H1 (cell line): ENCODE measurements around the gene SLC39A11. TPM values are rescaled to one million over a fixed set of nuclear protein-coding genes. Genes with fewer than 3 reads are reported as not detected.
"Not testable (repeated sequence)": the region's sequence is repeated elsewhere in the genome, so short reads cannot be mapped to it uniquely, and the experiment has no call there.

Experiments
- CTCF ChIA-PET: fragments of 300-600 bp; sonication (Branson Sonifier 250); formaldehyde crosslinking; loops from one replicate; lab custom pipeline; 2021; ENCODE audit not compliant: partially characterized antibody; lab: Charles Lee
- POLR2A ChIA-PET: fragments of 300-600 bp; sonication (Branson Sonifier 250); formaldehyde crosslinking; loops from one replicate; lab custom pipeline; 2021; ENCODE audit warnings: inconsistent platforms; ENCODE audit not compliant: partially characterized antibody; lab: Charles Lee
- DNase-seq, 2 experiments: peaks; one replicate each; pipeline versions ENCODE4 v3.0.0 to v3.0.0-alpha.2; 2010 to 2022; ENCODE audit warnings: low spot score in 2 of 2, low read depth in 1 of 2, mixed read lengths in 1 of 2
- FAIRE-seq: peaks from 2 replicates; lab custom pipeline; 2011; peaks lifted over from hg19 to GRCh38; lab: Jason Lieb, UNC
- H2AFZ ChIP-seq: 2 replicates; pipeline ENCODE4 v1.8.1; 2012; ENCODE audit warnings: low read length, inconsistent platforms
- H2AK5ac ChIP-seq: 2 replicates; pipeline ENCODE4 v1.6.1; 2013; ENCODE audit warnings: low read depth, low read length
- H2BK120ac ChIP-seq: replicated peaks from 2 replicates; pipeline ENCODE3; 2013; ENCODE audit warnings: low read depth, low read length, inconsistent platforms
- H2BK12ac ChIP-seq: 2 replicates; pipeline ENCODE4 v1.6.1; 2013; ENCODE audit warnings: low read depth, low read length
- H2BK15ac ChIP-seq: 2 replicates; pipeline ENCODE4 v1.6.1; 2013; ENCODE audit warnings: low read length
- H2BK20ac ChIP-seq: 2 replicates; pipeline ENCODE4 v1.6.1; 2013; ENCODE audit warnings: low read length
- H2BK5ac ChIP-seq: 2 replicates; pipeline ENCODE4 v1.6.1; 2013; ENCODE audit warnings: low read depth, low read length
- H3K14ac ChIP-seq: 2 replicates; pipeline ENCODE4 v1.6.1; 2013; ENCODE audit warnings: inconsistent platforms; ENCODE audit not compliant: insufficient read length
- H3K18ac ChIP-seq: 2 replicates; pipeline ENCODE4 v1.6.1; 2013; ENCODE audit warnings: low read length; ENCODE audit errors: extremely low read depth
- H3K23ac ChIP-seq: 2 replicates; pipeline ENCODE4 v1.6.1; 2013; ENCODE audit warnings: inconsistent platforms; ENCODE audit not compliant: insufficient read length
- H3K23me2 ChIP-seq: 2 replicates; pipeline ENCODE4 v1.6.1; 2013; ENCODE audit warnings: low read depth, low read length
- H3K27ac ChIP-seq: 2 replicates; pipeline ENCODE4 v1.6.1; 2011; ENCODE audit warnings: low read depth, low read length, inconsistent platforms
- H3K27me3 ChIP-seq, 4 experiments: replicated peaks in 1 of 4; 1 replicate in 1 of 4; 2 replicates in 3 of 4; pipeline versions ENCODE4 v1.6.1 to v1.8.1; 2011 to 2013; ENCODE audit warnings: low read length in 3 of 4, mild to moderate bottlenecking in 3 of 4, inconsistent platforms in 2 of 4, mixed read lengths in 2 of 4, moderate library complexity in 1 of 4; ENCODE audit not compliant: control insufficient read depth in 3 of 4, insufficient read depth in 3 of 4; ENCODE audit errors: extremely low read depth in 1 of 4
- H3K36me3 ChIP-seq, 4 experiments: 2 replicates each; pipeline versions ENCODE4 v1.6.1 to v1.8.1; 2011 to 2013; ENCODE audit warnings: mild to moderate bottlenecking in 4 of 4, low read length in 3 of 4, moderate library complexity in 2 of 4, control low read depth in 1 of 4, inconsistent platforms in 1 of 4; ENCODE audit not compliant: insufficient read depth in 4 of 4, control insufficient read depth in 2 of 4
- H3K4ac ChIP-seq: replicated peaks from 2 replicates; pipeline ENCODE3; 2013; ENCODE audit warnings: low read length, low read depth, mixed read lengths, inconsistent platforms; ENCODE audit not compliant: insufficient read length
- H3K4me1 ChIP-seq, 4 experiments: replicated peaks in 1 of 4; 1 replicate in 1 of 4; 2 replicates in 3 of 4; pipeline versions ENCODE4 v1.6.1 to v1.8.1; 2011 to 2013; ENCODE audit warnings: low read length in 3 of 4, inconsistent platforms in 2 of 4, mixed read lengths in 1 of 4; ENCODE audit not compliant: insufficient read depth in 4 of 4, control insufficient read depth in 3 of 4
- H3K4me2 ChIP-seq, 2 experiments: 2 replicates each; pipeline versions ENCODE4 v1.6.1 to v1.8.1; 2011 to 2013; ENCODE audit warnings: low read depth in 2 of 2, low read length in 2 of 2, control low read depth in 1 of 2, inconsistent platforms in 1 of 2, mild to moderate bottlenecking in 1 of 2; ENCODE audit not compliant: insufficient read depth in 1 of 2
- H3K4me3 ChIP-seq, 4 experiments: fragments of 200-600, 300-600 bp in 1 of 4; sonication (generic), shearing (Covaris generic), sonication (Bioruptor Twin) in 1 of 4; 2 replicates each; pipeline versions ENCODE4 v1.5.1 to v1.8.1; 2011 to 2016; ENCODE audit warnings: low read length in 4 of 4, low read depth in 3 of 4, control low read depth in 2 of 4, inconsistent platforms in 2 of 4, mild to moderate bottlenecking in 2 of 4, mixed read lengths in 1 of 4, moderate library complexity in 1 of 4; ENCODE audit not compliant: insufficient read depth in 2 of 4; ENCODE audit errors: extremely low read depth in 1 of 4
- H3K56ac ChIP-seq: replicated peaks from 2 replicates; pipeline ENCODE3; 2013; ENCODE audit warnings: low read depth, mild to moderate bottlenecking, mixed read lengths, low read length, inconsistent platforms; ENCODE audit not compliant: insufficient read length
- H3K79me1 ChIP-seq: 2 replicates; pipeline ENCODE4 v1.6.1; 2013; ENCODE audit warnings: low read depth, low read length, control low read depth
- H3K79me2 ChIP-seq, 2 experiments: 2 replicates each; pipeline versions ENCODE4 v1.6.1 to v1.8.1; 2012 to 2013; ENCODE audit warnings: low read length in 2 of 2, mild to moderate bottlenecking in 2 of 2, inconsistent platforms in 1 of 2; ENCODE audit not compliant: insufficient read depth in 2 of 2, control insufficient read depth in 1 of 2
- H3K9ac ChIP-seq, 4 experiments: replicated peaks in 1 of 4; 1 replicate in 1 of 4; 2 replicates in 3 of 4; pipeline versions ENCODE4 v1.6.1 to v1.8.1; 2011 to 2013; ENCODE audit warnings: low read depth in 3 of 4, low read length in 3 of 4, control low read depth in 2 of 4, mild to moderate bottlenecking in 2 of 4, moderate library complexity in 2 of 4, inconsistent platforms in 1 of 4; ENCODE audit errors: extremely low read depth in 1 of 4
- H3K9me3 ChIP-seq, 2 experiments: 2 replicates each; pipeline versions ENCODE4 v1.6.1 to v1.8.1; 2012 to 2013; ENCODE audit warnings: mild to moderate bottlenecking in 2 of 2, moderate library complexity in 2 of 2, control low read depth in 1 of 2, inconsistent platforms in 1 of 2, low read depth in 1 of 2, low read length in 1 of 2, mixed read lengths in 1 of 2; ENCODE audit not compliant: insufficient read depth in 2 of 2
- H4K20me1 ChIP-seq, 2 experiments: replicated peaks in 1 of 2; 2 replicates each; pipeline versions ENCODE3 to v1.8.1; 2011 to 2013; ENCODE audit warnings: inconsistent platforms in 2 of 2, low read length in 2 of 2, mild to moderate bottlenecking in 1 of 2; ENCODE audit not compliant: insufficient read depth in 2 of 2, control insufficient read depth in 1 of 2
- H4K5ac ChIP-seq: 2 replicates; pipeline ENCODE4 v1.6.1; 2013; ENCODE audit warnings: low read length, low read depth, mixed read lengths, inconsistent platforms; ENCODE audit not compliant: insufficient read length
- H4K8ac ChIP-seq: 2 replicates; pipeline ENCODE4 v1.8.0; 2013; ENCODE audit warnings: mild to moderate bottlenecking, moderate library complexity, low read length, inconsistent platforms; ENCODE audit not compliant: insufficient read depth; ENCODE audit errors: extremely low read depth
- H4K91ac ChIP-seq: replicated peaks from 2 replicates; pipeline ENCODE3; 2013; ENCODE audit warnings: low read length, mixed read lengths, inconsistent platforms; ENCODE audit not compliant: insufficient read length
- WGBS, 2 experiments: shearing (Covaris generic) in 1 of 2; methylation state at CpG; one replicate each; pipeline versions ENCODE4 v1.1.6 to v1.1.7; 2013 to 2015; ENCODE audit warnings: low lambda C conversion rate in 2 of 2, mixed read lengths in 2 of 2, inconsistent platforms in 1 of 2, low coverage in 1 of 2, missing lambda C conversion rate in 1 of 2; ENCODE audit not compliant: insufficient replicate concordance in 2 of 2, insufficient coverage in 1 of 2, insufficient read length in 1 of 2; ENCODE audit errors: extremely low coverage in 1 of 2, missing lambda C conversion rate in 1 of 2; 5-methylcytosine and 5-hydroxymethylcytosine counted together
- polyA plus RNA-seq, 7 experiments: library from polyadenylated mRNA; depleted of rRNA in 3 of 7; stranded (reverse) in 5 of 7; unstranded in 2 of 7; fragments of >200 nt in 5 of 7; fragments of 200-250 nt in 2 of 7; gene quantifications; 1 replicate in 5 of 7; 2 replicates in 1 of 7; 4 replicates in 1 of 7; pipeline versions ENCODE4 v1.2.1 to v1.2.3, GENCODE V29; 2011 to 2013; ENCODE audit warnings: missing spikeins in 2 of 7, mixed read lengths in 2 of 7
- total RNA-seq: library from RNA; stranded (reverse); fragmentation: NEBNext Ultra II Directional; extraction: Animal tissue kit (Norgen Biotek cat#: 25700); gene quantifications from 2 replicates; pipeline ENCODE4 v1.2.1, GENCODE V29; 2021

Gene SLC39A11
- total and polyA plus RNA-seq, 2 of the 8 experiments (the other 6 are each of a cell fraction or from before 2014, with no cell fraction given): 12.2 to 19.6 TPM

- DNase-seq, H3K27me3 ChIP-seq, H4K20me1 ChIP-seq, H3K4ac ChIP-seq, H2AK5ac ChIP-seq, H2BK15ac ChIP-seq, H3K4me1 ChIP-seq, H3K18ac ChIP-seq, H3K4me3 ChIP-seq, H3K23me2 ChIP-seq, H4K5ac ChIP-seq, H3K36me3 ChIP-seq, H3K9me3 ChIP-seq, H2BK12ac ChIP-seq, H3K23ac ChIP-seq, H2AFZ ChIP-seq, H4K91ac ChIP-seq, H2BK120ac ChIP-seq, H3K4me2 ChIP-seq, H3K9ac ChIP-seq, H2BK5ac ChIP-seq, H3K56ac ChIP-seq, FAIRE-seq, H3K27ac ChIP-seq, H4K8ac ChIP-seq, H3K79me1 ChIP-seq, H3K14ac ChIP-seq, H3K79me2 ChIP-seq, H2BK20ac ChIP-seq, POLR2A ChIA-PET: not testable (repeated sequence)
- CTCF ChIA-PET: interaction anchor here (0.8 to 2.2 kb wide), 6 partner anchors 9 to 82 kb away, joined by 3 to 12 read pairs (median 4); no protein-coding TSS in a partner anchor
- 85% methylated on average over 3 of the region's 3 CpGs; no CpG with 5 or more reads in 1 of the 2 experiments for WGBS, 2 experiments
Measured at GRCh38 chr17:72638932-72639331, 453.6 kb downstream of the SLC39A11 start.
